HepG2 (cell line): ENCODE data around the gene FAHD2A. TPM values are rescaled to one million over a fixed set of nuclear protein-coding genes. Genes with fewer than 3 reads are reported as not detected.

Source experiments
- ATAC-seq: fragments of 200-7000 bp; cut with Tn5 transposase; 3 replicates; pipeline ENCODE4 v1.9.1; 2020; ENCODE audit warnings: mild to moderate bottlenecking, moderate library complexity
- BruUV-seq: library from RNA; stranded (reverse); fragments of 400-500 nt; replicated peaks from 2 replicates; lab custom pipeline; 2021; lab: Mats Ljungman, UMichigan
- CTCF ChIA-PET: fragments of 300-600 bp; formaldehyde crosslinking; extraction: SDS; loops from one replicate; lab custom pipeline; 2021; ENCODE audit warnings: low total read pairs, inconsistent platforms, low intra/inter-chr PET ratio; lab: Yijun Ruan, JAX
- POLR2A ChIA-PET: fragments of 350-600 bp; sonication (Branson Sonifier 250); formaldehyde crosslinking; loops from one replicate; lab custom pipeline; 2020; ENCODE audit warnings: antibody characterized with exemption, inconsistent platforms; lab: Yijun Ruan, JAX
- DNase-seq: peaks from one replicate; pipeline ENCODE4 v3.0.0-alpha.2; 2015; ENCODE audit warnings: low spot score
- FAIRE-seq: peaks from 3 replicates; lab custom pipeline; 2011; peaks lifted over from hg19 to GRCh38; lab: Jason Lieb, UNC
- H2AFZ ChIP-seq: one replicate; pipeline ENCODE4 v1.6.1; 2011; ENCODE audit warnings: low read length, inconsistent platforms
- H3K27ac ChIP-seq: fragments of 300-600 bp; 3 replicates; pipeline ENCODE4 v1.8.0; 2011; ENCODE audit warnings: mixed run types, mild to moderate bottlenecking, mixed read lengths, low read length, inconsistent platforms; ENCODE audit not compliant: insufficient read depth; ENCODE audit errors: extremely low read length
- H3K27me3 ChIP-seq, 2 experiments: fragments of 200-600 bp in 1 of 2; 2 replicates in 1 of 2; 3 replicates in 1 of 2; pipeline versions ENCODE4 v1.6.0 to v1.8.0; 2011; ENCODE audit warnings: low read length in 2 of 2, mild to moderate bottlenecking in 2 of 2, moderate library complexity in 2 of 2, inconsistent platforms in 1 of 2; ENCODE audit not compliant: insufficient read depth in 2 of 2, control insufficient read depth in 1 of 2
- H3K36me3 ChIP-seq, 2 experiments: fragments of 200-600 bp in 1 of 2; replicated peaks in 1 of 2; 2 replicates in 1 of 2; 3 replicates in 1 of 2; pipeline versions ENCODE4 v1.5.1 to v1.8.0; 2011; ENCODE audit warnings: low read length in 2 of 2, inconsistent platforms in 1 of 2; ENCODE audit not compliant: insufficient read depth in 2 of 2, control insufficient read depth in 1 of 2
- H3K4me1 ChIP-seq: 2 replicates; pipeline ENCODE4 v1.5.1; 2012; ENCODE audit warnings: low read length, inconsistent platforms; ENCODE audit not compliant: insufficient read depth
- H3K4me2 ChIP-seq: 2 replicates; pipeline ENCODE4 v1.6.0; 2011; ENCODE audit warnings: low read depth, low read length, inconsistent platforms
- H3K4me3 ChIP-seq, 3 experiments: fragments of 200-600 bp in 1 of 3; sonication (generic), shearing (Covaris generic) in 1 of 3; replicated peaks in 1 of 3; 2 replicates each; pipeline ENCODE4 v1.5.1; 2011 to 2016; ENCODE audit warnings: low read length in 3 of 3, inconsistent platforms in 2 of 3, low read depth in 2 of 3, mild to moderate bottlenecking in 2 of 3, control low read depth in 1 of 3, mixed read lengths in 1 of 3; ENCODE audit not compliant: insufficient read depth in 1 of 3
- H3K79me2 ChIP-seq: one replicate; pipeline ENCODE4 v1.6.1; 2011; ENCODE audit warnings: low read length, inconsistent platforms; ENCODE audit not compliant: insufficient read depth
- H3K9ac ChIP-seq: 2 replicates; pipeline ENCODE4 v1.6.0; 2011; ENCODE audit warnings: mild to moderate bottlenecking, low read depth, low read length, inconsistent platforms; ENCODE audit not compliant: insufficient read depth
- H3K9me3 ChIP-seq: 2 replicates; pipeline ENCODE4 v1.5.1; 2012; ENCODE audit warnings: mild to moderate bottlenecking, low read length
- H4K20me1 ChIP-seq: 2 replicates; pipeline ENCODE4 v1.6.0; 2011; ENCODE audit warnings: inconsistent platforms, mild to moderate bottlenecking, low read length, moderate library complexity; ENCODE audit not compliant: insufficient read depth
- CENPT ChIP-seq: sonication (generic); formaldehyde crosslinking; IDR thresholded peaks from 2 replicates; pipeline ENCODE4 v1.8.0; 2022; ENCODE audit warnings: low read depth, mild to moderate bottlenecking, moderate library complexity, missing genetic modification reagents
- GTF2F1 ChIP-seq: fragments of 150-350 bp; IDR thresholded peaks from 2 replicates; pipeline ENCODE4 v1.6.1; 2014; ENCODE audit warnings: low read length
- SP2 ChIP-seq: sonication (generic); formaldehyde crosslinking; IDR thresholded peaks from 2 replicates; pipeline ENCODE4 v1.5.1; 2020; ENCODE audit warnings: mild to moderate bottlenecking, missing genetic modification reagents
- ZNF713 ChIP-seq: sonication (generic); formaldehyde crosslinking; IDR thresholded peaks from 2 replicates; pipeline ENCODE4 v1.4.0; 2020; ENCODE audit warnings: mild to moderate bottlenecking, missing genetic modification reagents
- WGBS: methylation state at CpG from one replicate; pipeline ENCODE4 v1.1.6; 2017; ENCODE audit warnings: low lambda C conversion rate; 5-methylcytosine and 5-hydroxymethylcytosine counted together
- in situ Hi-C: cut with HindIII; loops from 2 replicates; pipeline ENCODE4 v1.10.0; 2017; ENCODE audit warnings: low pct_unique_long_range_greater_than_20kb; ENCODE audit not compliant: extremely low pct_ligation_motif_present
- intact Hi-C: fragments of 100-400 bp; cut with micrococcal nuclease; formaldehyde crosslinking; loops from one replicate; pipeline ENCODE4 v1.10.0; 2022; ENCODE audit not compliant: unreplicated experiment
- polyA plus RNA-seq, 8 experiments: library from polyadenylated mRNA; depleted of rRNA in 3 of 8; stranded (reverse) in 7 of 8; unstranded in 1 of 8; fragments of >200 nt; fragmentation: Illumina TruSeq in 4 of 8; extraction: Trizol in 4 of 8; gene quantifications; 2 replicates each; pipeline versions ENCODE4 v1.2.1 to v1.2.3, GENCODE V29; 2011 to 2016; ENCODE audit warnings: low read depth in 4 of 8, missing spikeins in 1 of 8, mixed read lengths in 1 of 8; ENCODE audit not compliant: insufficient read depth in 1 of 8
- total RNA-seq, 5 experiments: library from RNA; depleted of rRNA; stranded (reverse); fragments of >200 nt; fragmentation: Illumina TruSeq; extraction: Trizol; gene quantifications; 2 replicates each; pipeline ENCODE4 v1.2.3, GENCODE V29; 2016; ENCODE audit warnings: low read depth in 1 of 5
- TF ChIP-seq, protein P1 (sequence below): sonication (generic); formaldehyde crosslinking; IDR thresholded peaks from 2 replicates; pipeline ENCODE4 v1.4.0; 2020; ENCODE audit warnings: low read depth, missing genetic modification reagents

The FAHD2A gene
- total and polyA plus RNA-seq, 2 of the 13 experiments (the other 11 are each of a cell fraction or from before 2014, with no cell fraction given) = 34.0 to 44.2 TPM

DNA sequence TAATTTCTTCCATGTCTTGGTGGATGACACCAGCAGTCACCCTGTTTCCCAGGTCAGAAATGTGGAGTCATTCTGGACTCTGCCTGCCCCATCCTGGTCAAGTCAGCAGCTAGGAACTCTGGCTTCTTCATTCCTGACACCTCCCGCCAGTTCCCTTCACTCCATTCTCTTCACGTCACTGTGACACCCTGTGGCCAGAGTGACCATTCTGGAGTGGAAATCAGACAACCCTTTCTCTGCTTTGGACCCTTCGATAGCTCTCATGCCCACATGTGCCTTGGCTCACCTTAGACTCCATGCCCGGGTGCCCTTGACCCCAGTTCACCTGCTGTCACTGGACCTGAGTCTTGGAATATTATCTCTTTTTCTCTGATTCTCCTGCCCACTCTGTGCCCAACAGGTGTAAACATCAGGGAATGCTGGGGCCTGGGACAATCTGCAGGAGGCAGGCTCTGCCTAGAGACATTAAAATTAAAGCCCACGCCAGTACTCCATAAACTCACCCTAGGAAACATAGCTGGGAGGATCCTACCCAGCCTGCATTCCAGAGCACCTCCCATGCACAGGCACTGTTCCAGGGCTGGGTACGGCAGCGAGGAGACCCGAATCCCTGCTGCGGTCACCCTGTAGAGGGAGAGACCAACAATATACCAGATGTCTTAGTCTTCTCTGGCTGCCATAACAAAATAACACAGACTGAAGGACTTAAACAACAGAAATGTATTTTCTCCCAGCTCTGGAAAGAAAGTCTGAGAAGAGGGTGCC lies 41.1 kb upstream of the FAHD2A start (continued):
- TF ChIP-seq, protein P1, sequence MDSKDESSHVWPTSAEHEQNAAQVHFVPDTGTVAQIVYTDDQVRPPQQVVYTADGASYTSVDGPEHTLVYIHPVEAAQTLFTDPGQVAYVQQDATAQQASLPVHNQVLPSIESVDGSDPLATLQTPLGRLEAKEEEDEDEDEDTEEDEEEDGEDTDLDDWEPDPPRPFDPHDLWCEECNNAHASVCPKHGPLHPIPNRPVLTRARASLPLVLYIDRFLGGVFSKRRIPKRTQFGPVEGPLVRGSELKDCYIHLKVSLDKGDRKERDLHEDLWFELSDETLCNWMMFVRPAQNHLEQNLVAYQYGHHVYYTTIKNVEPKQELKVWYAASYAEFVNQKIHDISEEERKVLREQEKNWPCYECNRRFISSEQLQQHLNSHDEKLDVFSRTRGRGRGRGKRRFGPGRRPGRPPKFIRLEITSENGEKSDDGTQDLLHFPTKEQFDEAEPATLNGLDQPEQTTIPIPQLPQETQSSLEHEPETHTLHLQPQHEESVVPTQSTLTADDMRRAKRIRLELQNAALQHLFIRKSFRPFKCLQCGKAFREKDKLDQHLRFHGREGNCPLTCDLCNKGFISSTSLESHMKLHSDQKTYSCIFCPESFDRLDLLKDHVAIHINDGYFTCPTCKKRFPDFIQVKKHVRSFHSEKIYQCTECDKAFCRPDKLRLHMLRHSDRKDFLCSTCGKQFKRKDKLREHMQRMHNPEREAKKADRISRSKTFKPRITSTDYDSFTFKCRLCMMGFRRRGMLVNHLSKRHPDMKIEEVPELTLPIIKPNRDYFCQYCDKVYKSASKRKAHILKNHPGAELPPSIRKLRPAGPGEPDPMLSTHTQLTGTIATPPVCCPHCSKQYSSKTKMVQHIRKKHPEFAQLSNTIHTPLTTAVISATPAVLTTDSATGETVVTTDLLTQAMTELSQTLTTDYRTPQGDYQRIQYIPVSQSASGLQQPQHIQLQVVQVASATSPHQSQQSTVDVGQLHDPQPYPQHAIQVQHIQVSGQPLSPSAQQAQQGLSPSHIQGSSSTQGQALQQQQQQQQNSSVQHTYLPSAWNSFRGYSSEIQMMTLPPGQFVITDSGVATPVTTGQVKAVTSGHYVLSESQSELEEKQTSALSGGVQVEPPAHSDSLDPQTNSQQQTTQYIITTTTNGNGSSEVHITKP = no peak
- TF ChIP-seq SP2 (CRISPR knock-in tag) = no peak

DNA sequence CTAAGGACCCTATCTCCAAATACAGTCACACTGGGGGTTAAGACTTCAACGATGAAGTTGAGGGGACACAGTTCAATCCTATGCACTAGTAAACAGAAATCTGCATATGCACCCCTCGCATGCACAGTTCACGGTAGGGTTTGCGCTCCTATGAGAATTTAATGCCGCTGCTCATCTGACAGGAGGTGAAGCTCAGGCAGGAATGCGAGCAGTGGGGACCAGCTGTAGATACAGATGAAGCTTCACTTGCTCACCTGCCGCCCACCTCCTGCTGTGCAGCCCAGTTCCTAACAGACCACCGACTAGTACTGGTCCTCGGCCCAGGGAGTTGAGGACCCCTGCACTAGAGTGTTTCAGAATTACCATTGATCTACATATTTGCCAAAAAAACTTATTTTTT lies 40.0 kb upstream of the FAHD2A start:
- ATAC-seq (no peak), FAIRE-seq (no peak), DNase-seq (no peak)
- intact Hi-C loops = no loop called here
- Histone ChIP-seq H3K9me3 (no peaks in the 10 kb centered on the region), H3K36me3 (no peaks in the 10 kb centered on the region), H3K79me2 (no peaks in the 10 kb centered on the region), H3K4me3 (no peak overlapping the region), H3K4me2 (no peak overlapping the region), H3K27ac (no peak overlapping the region), H4K20me1 (no peaks in the 10 kb centered on the region), H2AFZ (no peak overlapping the region), H3K9ac (no peak overlapping the region), H3K27me3 (peaks cover 0 to 10% of the 10 kb centered on the region in 2 experiments; a peak in 1 of 5 replicates), H3K4me1 (no peaks in the 10 kb centered on the region)
- POLR2A ChIA-PET = no interaction called here
- WGBS = 67% methylated on average over 8 of the region's 9 CpGs
- BruUV-seq = no TSS peak
- CTCF ChIA-PET = no interaction called here
- no peak for TF ChIP-seq GTF2F1
- TF ChIP-seq CENPT (CRISPR knock-in tag) = no peak
- TF ChIP-seq ZNF713 (CRISPR knock-in tag) = no peak
- in situ Hi-C loops = no loop called here
